OCI-LY3 (cell line): ENCODE data around the gene NCOA3.

Experiments used
- H2AFZ ChIP-seq: fragments of 200-600, 300-600 bp; shearing (Covaris generic); 2 replicates; pipeline ENCODE4 v1.6.0; 2014; ENCODE audit warnings: antibody characterized with exemption, low read depth, low read length
- H3K27ac ChIP-seq: fragments of 200-600, 300-600 bp; sonication (generic); 2 replicates; pipeline ENCODE4 v1.5.1; 2014; ENCODE audit warnings: mild to moderate bottlenecking, low read length, moderate library complexity, mixed read lengths
- H3K27me3 ChIP-seq: fragments of 200-600, 300-600 bp; sonication (generic); 2 replicates; pipeline ENCODE4 v1.6.1; 2014; ENCODE audit warnings: low read depth, low read length, mixed read lengths
- H3K36me3 ChIP-seq: fragments of 200-600, 300-600 bp; sonication (generic); replicated peaks from 2 replicates; pipeline ENCODE3; 2014; ENCODE audit warnings: low read depth, low read length, mixed read lengths
- H3K4me1 ChIP-seq: fragments of 300-600, 200-600 bp; sonication (generic); 2 replicates; pipeline ENCODE4 v1.6.1; 2014; ENCODE audit warnings: low read length, mixed read lengths
- H3K4me2 ChIP-seq: fragments of 200-600, 300-600 bp; sonication (generic); 2 replicates; pipeline ENCODE4 v1.6.1; 2014; ENCODE audit warnings: low read length, mixed read lengths
- H3K4me3 ChIP-seq: fragments of 300-600, 200-600 bp; sonication (generic); 2 replicates; pipeline ENCODE4 v1.5.1; 2014; ENCODE audit warnings: antibody characterized with exemption, mild to moderate bottlenecking, low read length, moderate library complexity
- H3K79me2 ChIP-seq: fragments of 300-600, 200-600 bp; shearing (Covaris generic); 2 replicates; pipeline ENCODE4 v1.6.1; 2014; ENCODE audit warnings: mild to moderate bottlenecking, low read length, mixed read lengths
- H3K9ac ChIP-seq: fragments of 300-600, 200-600 bp; shearing (Covaris generic); 2 replicates; pipeline ENCODE4 v1.6.0; 2014; ENCODE audit warnings: mild to moderate bottlenecking, low read length, moderate library complexity
- H3K9me3 ChIP-seq: fragments of 200-600, 300-600 bp; shearing (Covaris generic); 2 replicates; pipeline ENCODE4 v1.6.1; 2014; ENCODE audit warnings: low read length, mixed read lengths; ENCODE audit not compliant: insufficient read depth
- H4K20me1 ChIP-seq: fragments of 200-600, 300-600 bp; sonication (generic); 2 replicates; pipeline ENCODE4 v1.6.1; 2016; ENCODE audit warnings: low read length, mixed read lengths; ENCODE audit not compliant: insufficient read depth
- CTCF ChIP-seq: fragments of 200-600, 300-600 bp; sonication (generic); IDR thresholded peaks from 2 replicates; pipeline ENCODE4 v1.5.1; 2014; ENCODE audit warnings: antibody characterized with exemption, low read length, low read depth
- EZH2phosphoT487 ChIP-seq: fragments of 200-600 bp; shearing (Covaris generic); IDR thresholded peaks from 2 replicates; pipeline ENCODE4 v1.6.1; 2018; ENCODE audit warnings: antibody characterized with exemption, mixed run types, low read depth

Gene NCOA3

GRCh38 chr20:47476452-47476851 is 25.2 kb upstream of the NCOA3 start:
- no peak overlapping the region for H3K27ac ChIP-seq

DNA sequence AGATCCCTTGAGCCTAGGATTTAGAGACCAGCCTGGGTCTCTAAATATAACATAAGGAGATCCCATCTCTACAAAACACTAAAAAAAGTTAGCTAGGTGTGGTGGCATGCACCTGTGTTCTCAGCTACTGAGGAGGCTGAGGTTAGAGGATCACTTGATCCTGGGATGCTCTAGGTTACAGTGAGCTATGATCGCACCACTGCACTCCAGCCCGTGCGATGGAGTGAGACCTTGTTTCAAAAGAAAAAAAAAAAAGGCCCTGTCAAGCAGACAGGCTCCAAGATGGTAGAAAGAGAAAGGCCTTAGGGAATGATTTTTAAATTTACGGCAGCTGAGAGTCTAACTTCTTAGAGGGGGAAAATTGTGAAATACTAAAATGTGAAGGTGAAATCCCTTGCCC is 22.6 kb upstream of the NCOA3 start:
- peaks cover 19% of the 10 kb centered on the region for H3K4me1 ChIP-seq
- 0 out of 2 replicates have a peak overlapping the region, but pooled peaks have one; percentile 13 for H3K27ac ChIP-seq
- H3K4me2 ChIP-seq: no peak overlapping the region
- no peak overlapping the region for H3K9ac ChIP-seq
- H3K27me3 ChIP-seq: no peaks in the 10 kb centered on the region
- no peaks in the 10 kb centered on the region for H3K36me3 ChIP-seq
- no peak for TF ChIP-seq CTCF
- TF ChIP-seq EZH2phosphoT487: no peak
- H3K79me2 ChIP-seq: no peaks in the 10 kb centered on the region
- H4K20me1 ChIP-seq: no peaks in the 10 kb centered on the region
- H3K9me3 ChIP-seq: no peaks in the 10 kb centered on the region
- H3K4me3 ChIP-seq: no peak overlapping the region
- H2AFZ ChIP-seq: 0 out of 2 replicates have a peak overlapping the region, but pooled peaks have one; percentile 3

More at GRCh38 chr20:47476452-47476851, 25.2 kb upstream of the NCOA3 start:
- H3K4me1 ChIP-seq: peaks cover 32% of the 10 kb centered on the region
- H3K36me3 ChIP-seq: no peaks in the 10 kb centered on the region
- H2AFZ ChIP-seq: no peak overlapping the region
- no peaks in the 10 kb centered on the region for H4K20me1 ChIP-seq
- H3K9me3 ChIP-seq: no peaks in the 10 kb centered on the region
- TF ChIP-seq EZH2phosphoT487 (no peak), CTCF (no peak)
- H3K4me3 ChIP-seq: no peak overlapping the region
- H3K9ac ChIP-seq: no peak overlapping the region
- H3K27me3 ChIP-seq: no peaks in the 10 kb centered on the region
- H3K4me2 ChIP-seq: no peak overlapping the region
- no peaks in the 10 kb centered on the region for H3K79me2 ChIP-seq

DNA sequence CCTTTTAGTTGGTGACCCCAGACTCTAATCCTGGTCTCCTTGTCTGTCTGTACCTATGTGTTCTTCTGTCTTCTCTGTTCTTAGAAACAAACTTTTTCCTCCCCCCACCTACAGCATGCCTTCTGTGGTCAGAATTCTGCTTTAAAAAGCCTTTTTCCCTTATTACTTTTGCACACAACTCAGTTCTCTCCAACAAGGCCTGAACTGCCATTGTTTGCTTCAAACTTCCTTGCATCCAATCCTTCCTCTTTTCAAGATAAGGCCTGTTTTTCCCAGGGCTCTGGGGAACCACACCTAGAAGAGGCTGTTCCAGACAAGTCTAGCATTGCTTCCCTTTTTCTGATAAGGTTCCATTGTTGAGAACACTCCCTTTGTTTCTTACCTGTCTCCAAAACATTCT is 22.2 kb upstream of the NCOA3 start:
- Histone ChIP-seq H3K4me2 (no peak overlapping the region), H3K4me3 (no peak overlapping the region), H3K79me2 (no peaks in the 10 kb centered on the region), H3K27ac (0 out of 2 replicates have a peak overlapping the region, but pooled peaks have one; percentile 13), H4K20me1 (no peaks in the 10 kb centered on the region), H2AFZ (0 out of 2 replicates have a peak overlapping the region, but pooled peaks have one; percentile 3), H3K27me3 (no peaks in the 10 kb centered on the region), H3K9ac (no peak overlapping the region), H3K36me3 (no peaks in the 10 kb centered on the region), H3K9me3 (no peaks in the 10 kb centered on the region), H3K4me1 (peaks cover 20% of the 10 kb centered on the region)
- TF ChIP-seq EZH2phosphoT487 (no peak), CTCF (no peak)

DNA sequence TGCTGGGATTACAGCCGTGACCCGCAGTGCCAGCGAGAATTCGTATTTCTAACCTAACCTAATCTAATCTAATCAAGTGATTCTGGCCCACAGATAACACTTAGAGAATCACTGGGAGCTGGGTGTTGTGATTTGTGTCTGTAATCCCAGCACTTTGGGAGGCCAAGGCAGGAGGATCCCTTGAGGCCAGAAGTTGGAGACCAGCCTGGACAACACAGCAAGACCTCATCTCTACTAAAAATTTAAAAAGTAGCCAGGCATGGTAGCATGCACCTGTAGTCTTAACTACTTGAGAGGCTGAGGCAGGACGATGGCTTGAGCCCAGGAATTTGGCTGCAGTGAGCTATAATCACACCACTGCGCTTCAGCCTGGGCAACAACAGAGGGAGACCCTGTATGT is 21.4 kb upstream of the NCOA3 start:
- no peaks in the 10 kb centered on the region for H3K27me3 ChIP-seq
- no peak overlapping the region for H3K4me3 ChIP-seq
- TF ChIP-seq CTCF (no peak), EZH2phosphoT487 (no peak)
- peaks cover 27% of the 10 kb centered on the region for H3K4me1 ChIP-seq
- no peaks in the 10 kb centered on the region for H4K20me1 ChIP-seq
- no peaks in the 10 kb centered on the region for H3K9me3 ChIP-seq
- H3K79me2 ChIP-seq: no peaks in the 10 kb centered on the region
- no peak overlapping the region for H3K4me2 ChIP-seq
- H3K36me3 ChIP-seq: no peaks in the 10 kb centered on the region
- no peak overlapping the region for H2AFZ ChIP-seq
- no peak overlapping the region for H3K27ac ChIP-seq
- H3K9ac ChIP-seq: no peak overlapping the region
